Activated CD4-positive, alpha-beta T cell treated with anti-CD3 and anti-CD28 coated beads for 36 hours (primary cell): ENCODE results near the gene COMMD2. TPM values are rescaled to one million over a fixed set of nuclear protein-coding genes. Genes with fewer than 3 reads are reported as not detected.

ENCODE experiments used
- ATAC-seq: fragments of 200-7000 bp; cut with Tn5 transposase; one replicate; pipeline ENCODE4 v1.10.0; 2021; ENCODE audit warnings: mild to moderate bottlenecking, moderate library complexity
- CTCF ChIA-PET: fragments of 350-600 bp; sonication (Branson Sonifier 250); formaldehyde crosslinking; loops from one replicate; lab custom pipeline; 2021; ENCODE audit warnings: antibody characterized with exemption; lab: Charles Lee
- POLR2A ChIA-PET: fragments of 350-600 bp; sonication (Branson Sonifier 250); formaldehyde crosslinking; loops from one replicate; lab custom pipeline; 2021; ENCODE audit warnings: antibody characterized with exemption, inconsistent platforms; lab: Charles Lee
- DNase-seq: peaks from one replicate; pipeline ENCODE4 v3.0.0-alpha.2; 2020
- H3K27ac Mint-ChIP-seq: one replicate; pipeline ENCODE4 v1.8.0; 2021; ENCODE audit warnings: mixed read lengths
- H3K27me3 Mint-ChIP-seq: one replicate; pipeline ENCODE4 v1.8.0; 2021; ENCODE audit warnings: mixed read lengths
- H3K36me3 Mint-ChIP-seq: one replicate; pipeline ENCODE4 v1.8.0; 2021; ENCODE audit warnings: low read depth, mixed read lengths
- H3K4me1 Mint-ChIP-seq: one replicate; pipeline ENCODE4 v1.8.0; 2021; ENCODE audit warnings: mixed read lengths
- H3K4me3 Mint-ChIP-seq: one replicate; pipeline ENCODE4 v1.8.0; 2021; ENCODE audit warnings: mild to moderate bottlenecking, moderate library complexity, mixed read lengths
- H3K9me3 Mint-ChIP-seq: one replicate; pipeline ENCODE4 v1.8.0; 2021; ENCODE audit warnings: low read depth, mixed read lengths
- intact Hi-C, 2 experiments: fragments of 100-400 bp; cut with DNase I in 1 of 2; cut with micrococcal nuclease in 1 of 2; formaldehyde crosslinking; loops; one replicate each; pipeline versions ENCODE4 v1.14.2 to v1.15.1; 2022 to 2024; cut with DNase I, micrococcal nuclease
- total RNA-seq, 2 experiments: library from RNA; stranded (reverse); gene quantifications; one replicate each; pipeline ENCODE4 v1.2.3, GENCODE V29; 2021

COMMD2 gene
- total RNA-seq, 2 experiments from 2014 or later: 29.4 to 29.5 TPM

- ATAC-seq (no peak), DNase-seq (no peak)
- Mint-ChIP-seq H3K27ac (no peak overlapping the region), H3K4me1 (peaks cover 5% of the 10 kb centered on the region), H3K4me3 (no peak overlapping the region), H3K9me3 (peaks cover under 1% of the 10 kb centered on the region), H3K36me3 (peaks cover 1% of the 10 kb centered on the region), H3K27me3 (peaks cover 4% of the 10 kb centered on the region)
- intact Hi-C loops: loop anchor here in 1 of 2 experiments (2.0 kb wide), 1 partner anchor 25 kb away; no protein-coding TSS in a partner anchor
- POLR2A ChIA-PET: no interaction called here
- CTCF ChIA-PET: interaction anchor here (1.2 to 1.4 kb wide), 2 partner anchors 10 to 24 kb away, joined by 3 to 5 read pairs; partner anchors contain the start of gene COMMD2
Measured at GRCh38 chr3:149727656-149728055, 24.6 kb downstream of the COMMD2 start.

GRCh38 chr3:149726716-149727407, 25.4 kb downstream of the COMMD2 start:
- Mint-ChIP-seq H3K27ac (no peak overlapping the region), H3K4me3 (no peak overlapping the region), H3K4me1 (peaks cover 5% of the 10 kb centered on the region), H3K36me3 (peaks cover 1% of the 10 kb centered on the region), H3K27me3 (peaks cover 4% of the 10 kb centered on the region), H3K9me3 (peaks cover 3% of the 10 kb centered on the region)
- ChIA-PET CTCF (interaction anchor here (0.9 to 1.4 kb wide), 3 partner anchors 9 to 81 kb away, joined by 3 to 5 read pairs (median 3); partner anchors contain the start of gene COMMD2), POLR2A (no interaction called here)
- peak; percentile 97 for ATAC-seq
- DNase-seq: peak; percentile 35
- intact Hi-C loops: loop anchor here in 1 of 2 experiments (2.0 kb wide), 1 partner anchor 24 kb away; no protein-coding TSS in a partner anchor

- Mint-ChIP-seq H3K27me3 (peaks cover 4% of the 10 kb centered on the region), H3K4me1 (peaks cover 5% of the 10 kb centered on the region), H3K9me3 (peaks cover 5% of the 10 kb centered on the region), H3K36me3 (peaks cover 4% of the 10 kb centered on the region), H3K4me3 (no peak overlapping the region), H3K27ac (no peak overlapping the region)
- POLR2A ChIA-PET: no interaction called here
- DNase-seq: no peak
- no peak for ATAC-seq
- CTCF ChIA-PET: no interaction called here
- intact Hi-C loops: no loop called here
Measured at GRCh38 chr3:149723781-149724180, 28.5 kb downstream of the COMMD2 start.

GRCh38 chr3:149720918-149721317, 31.4 kb downstream of the COMMD2 start:
- intact Hi-C loops: no loop called here
- ChIA-PET POLR2A (no interaction called here), CTCF (interaction anchor here (1.5 kb wide), 1 partner anchor 152 kb away, joined by 4 read pairs; no protein-coding TSS in a partner anchor)
- ATAC-seq (no peak), DNase-seq (no peak)
- peaks cover 5% of the 10 kb centered on the region for H3K9me3 Mint-ChIP-seq
- no peak overlapping the region for H3K4me3 Mint-ChIP-seq
- H3K36me3 Mint-ChIP-seq: peaks cover 4% of the 10 kb centered on the region
- no peak overlapping the region for H3K27ac Mint-ChIP-seq
- H3K27me3 Mint-ChIP-seq: peaks cover 2% of the 10 kb centered on the region
- H3K4me1 Mint-ChIP-seq: no peaks in the 10 kb centered on the region

GRCh38 chr3:149717391-149718056, 34.8 kb downstream of the COMMD2 start:
- POLR2A ChIA-PET: no interaction called here
- Mint-ChIP-seq H3K4me1 (no peaks in the 10 kb centered on the region), H3K27me3 (no peaks in the 10 kb centered on the region), H3K36me3 (peaks cover 2% of the 10 kb centered on the region), H3K27ac (no peak overlapping the region), H3K9me3 (peaks cover 3% of the 10 kb centered on the region), H3K4me3 (no peak overlapping the region)
- intact Hi-C loops: loop anchor here (1.0 to 5.0 kb wide), 5 partner anchors 60 to 205 kb away; partner anchors contain the start of gene WWTR1 (in 1 of the 2)
- CTCF ChIA-PET: interaction anchor here (0.8 to 1.8 kb wide), 14 partner anchors 8 to 187 kb away, joined by 3 to 11 read pairs (median 4); partner anchors contain the start of gene COMMD2
- ATAC-seq: no peak
- DNase-seq: peak; percentile 49

- ATAC-seq: no peak
- CTCF ChIA-PET: interaction anchor here (0.6 to 1.8 kb wide), 13 partner anchors 8 to 223 kb away, joined by 3 to 11 read pairs (median 4); partner anchors contain the start of gene COMMD2
- no peak for DNase-seq
- Mint-ChIP-seq H3K27ac (no peak overlapping the region), H3K27me3 (no peaks in the 10 kb centered on the region), H3K36me3 (peaks cover 2% of the 10 kb centered on the region), H3K4me1 (no peaks in the 10 kb centered on the region), H3K4me3 (no peak overlapping the region), H3K9me3 (peaks cover 2% of the 10 kb centered on the region)
- intact Hi-C loops: loop anchor here (1.0 to 5.0 kb wide), 5 partner anchors 60 to 205 kb away; partner anchors contain the start of gene WWTR1 (in 1 of the 2)
- POLR2A ChIA-PET: no interaction called here
Measured at GRCh38 chr3:149716984-149717383, 35.3 kb downstream of the COMMD2 start.

GRCh38 chr3:149715247-149715646, 37.0 kb downstream of the COMMD2 start:
- POLR2A ChIA-PET: no interaction called here
- no peak for ATAC-seq
- Mint-ChIP-seq H3K36me3 (no peaks in the 10 kb centered on the region), H3K4me3 (no peak overlapping the region), H3K9me3 (no peaks in the 10 kb centered on the region), H3K27ac (no peak overlapping the region), H3K4me1 (no peaks in the 10 kb centered on the region), H3K27me3 (no peaks in the 10 kb centered on the region)
- no peak for DNase-seq
- CTCF ChIA-PET: interaction anchor here (1.0 to 1.2 kb wide), 2 partner anchors 56 to 146 kb away, joined by 3 to 4 read pairs; no protein-coding TSS in a partner anchor
- intact Hi-C loops: loop anchor here (5.0 kb wide), 2 partner anchors 58 to 143 kb away; partner anchors contain the start of gene WWTR1 (in 1 of the 2)

- Mint-ChIP-seq H3K27ac (no peak overlapping the region), H3K36me3 (no peaks in the 10 kb centered on the region), H3K27me3 (no peaks in the 10 kb centered on the region), H3K4me1 (no peaks in the 10 kb centered on the region), H3K4me3 (no peak overlapping the region), H3K9me3 (no peaks in the 10 kb centered on the region)
- ChIA-PET POLR2A (no interaction called here), CTCF (interaction anchor here (1.2 kb wide), 1 partner anchor 145 kb away, joined by 4 read pairs; no protein-coding TSS in a partner anchor)
- DNase-seq (no peak), ATAC-seq (no peak)
- intact Hi-C loops: no loop called here
Measured at GRCh38 chr3:149713730-149714654, 38.3 kb downstream of the COMMD2 start.

- POLR2A ChIA-PET: no interaction called here
- intact Hi-C loops: no loop called here
- H3K36me3 Mint-ChIP-seq: no peaks in the 10 kb centered on the region
Measured at GRCh38 chr3:149706905-149707304, 45.4 kb downstream of the COMMD2 start.

GRCh38 chr3:149705416-149705815, 46.9 kb downstream of the COMMD2 start:
- peaks cover 23% of the 10 kb centered on the region for H3K4me1 Mint-ChIP-seq
- no peaks in the 10 kb centered on the region for H3K36me3 Mint-ChIP-seq
- POLR2A ChIA-PET: no interaction called here
- CTCF ChIA-PET: interaction anchor here (0.9 to 1.6 kb wide), 4 partner anchors 12 to 136 kb away, joined by 3 to 11 read pairs (median 3); no protein-coding TSS in a partner anchor
- no peak for ATAC-seq
- H3K4me3 Mint-ChIP-seq: no peak overlapping the region
- no peaks in the 10 kb centered on the region for H3K9me3 Mint-ChIP-seq
- H3K27ac Mint-ChIP-seq: no peak overlapping the region
- no peak for DNase-seq
- no peaks in the 10 kb centered on the region for H3K27me3 Mint-ChIP-seq
- intact Hi-C loops: no loop called here

More at GRCh38 chr3:149706905-149707304, 45.4 kb downstream of the COMMD2 start:
- no peaks in the 10 kb centered on the region for H3K9me3 Mint-ChIP-seq
- H3K27me3 Mint-ChIP-seq: no peaks in the 10 kb centered on the region
- H3K27ac Mint-ChIP-seq: no peak overlapping the region
- DNase-seq: no peak
- no peak overlapping the region for H3K4me3 Mint-ChIP-seq
- peaks cover 18% of the 10 kb centered on the region for H3K4me1 Mint-ChIP-seq
- ATAC-seq: no peak
- CTCF ChIA-PET: no interaction called here
